ENCODE results near the gene CADPS. TPM values are rescaled to one million over a fixed set of nuclear protein-coding genes. Genes with fewer than 3 reads are reported as not detected.
A peak's percentile ranks its signal among the peaks of the same experiment; 100 is the strongest.

The CADPS gene
- total and polyA plus RNA-seq, 8 donors = 0.50 to 2.9 (median 2.2) TPM

DNA sequence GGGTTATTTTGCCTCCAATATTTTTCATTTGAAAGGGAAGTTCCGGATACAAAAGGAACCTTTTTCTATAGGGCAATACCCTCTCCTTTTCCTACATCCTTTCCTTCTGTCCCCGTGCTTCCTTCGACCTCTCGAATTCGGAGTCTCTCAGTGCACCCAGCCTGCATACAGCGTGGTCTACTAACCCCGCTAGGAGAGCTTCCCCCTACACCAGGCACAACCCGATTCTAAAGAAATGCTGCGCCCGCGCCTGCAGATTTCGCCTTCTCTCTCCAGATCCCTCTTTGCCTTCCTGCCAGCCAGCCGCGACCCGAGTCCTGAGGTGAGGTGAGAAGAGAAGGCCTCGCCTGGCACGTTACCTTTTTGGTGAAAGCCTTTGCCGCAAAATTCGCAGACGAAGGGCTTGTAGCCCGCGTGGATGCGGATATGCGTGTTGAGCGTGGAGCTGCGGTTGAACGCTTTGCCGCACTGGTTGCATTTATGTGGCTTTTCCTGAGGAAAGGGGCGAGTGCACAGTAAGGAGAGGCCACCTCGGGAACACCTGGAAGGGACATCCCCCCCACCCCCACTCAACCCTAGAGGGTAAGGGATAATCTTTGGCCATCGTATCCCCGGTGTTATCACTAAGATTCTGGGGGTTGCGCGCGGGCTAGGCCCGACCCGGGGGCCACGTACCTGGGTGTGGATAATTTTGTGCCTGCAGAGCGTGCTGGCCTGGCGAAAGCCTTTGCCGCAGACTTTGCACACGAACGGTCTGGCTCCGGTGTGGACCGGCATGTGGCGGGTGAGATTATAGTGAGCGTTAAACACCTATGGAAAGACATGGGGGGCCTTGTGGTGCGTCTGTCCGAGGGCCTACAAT is 504.1 kb downstream of the CADPS start:
- Histone ChIP-seq H3K4me3 (no peak overlapping the region), H3K27me3 (peaks cover 99 to 100% of the 10 kb centered on the region in 2 donors), H3K36me3 (no peaks in the 10 kb centered on the region), H3K4me1 (peaks cover 0 to 31% of the 10 kb centered on the region in 2 donors), H3K9me3 (no peaks in the 10 kb centered on the region), H3K27ac (no peak overlapping the region)
- TF ChIP-seq, protein P1, sequence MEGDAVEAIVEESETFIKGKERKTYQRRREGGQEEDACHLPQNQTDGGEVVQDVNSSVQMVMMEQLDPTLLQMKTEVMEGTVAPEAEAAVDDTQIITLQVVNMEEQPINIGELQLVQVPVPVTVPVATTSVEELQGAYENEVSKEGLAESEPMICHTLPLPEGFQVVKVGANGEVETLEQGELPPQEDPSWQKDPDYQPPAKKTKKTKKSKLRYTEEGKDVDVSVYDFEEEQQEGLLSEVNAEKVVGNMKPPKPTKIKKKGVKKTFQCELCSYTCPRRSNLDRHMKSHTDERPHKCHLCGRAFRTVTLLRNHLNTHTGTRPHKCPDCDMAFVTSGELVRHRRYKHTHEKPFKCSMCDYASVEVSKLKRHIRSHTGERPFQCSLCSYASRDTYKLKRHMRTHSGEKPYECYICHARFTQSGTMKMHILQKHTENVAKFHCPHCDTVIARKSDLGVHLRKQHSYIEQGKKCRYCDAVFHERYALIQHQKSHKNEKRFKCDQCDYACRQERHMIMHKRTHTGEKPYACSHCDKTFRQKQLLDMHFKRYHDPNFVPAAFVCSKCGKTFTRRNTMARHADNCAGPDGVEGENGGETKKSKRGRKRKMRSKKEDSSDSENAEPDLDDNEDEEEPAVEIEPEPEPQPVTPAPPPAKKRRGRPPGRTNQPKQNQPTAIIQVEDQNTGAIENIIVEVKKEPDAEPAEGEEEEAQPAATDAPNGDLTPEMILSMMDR (IDR thresholded peaks at IDR 0.05) = no peak
- ATAC-seq = no peak
- DNase-seq = peak in 1 of 4 donors; percentile 66
- intact Hi-C loops (cut with DNase I) = no loop called here

DNA sequence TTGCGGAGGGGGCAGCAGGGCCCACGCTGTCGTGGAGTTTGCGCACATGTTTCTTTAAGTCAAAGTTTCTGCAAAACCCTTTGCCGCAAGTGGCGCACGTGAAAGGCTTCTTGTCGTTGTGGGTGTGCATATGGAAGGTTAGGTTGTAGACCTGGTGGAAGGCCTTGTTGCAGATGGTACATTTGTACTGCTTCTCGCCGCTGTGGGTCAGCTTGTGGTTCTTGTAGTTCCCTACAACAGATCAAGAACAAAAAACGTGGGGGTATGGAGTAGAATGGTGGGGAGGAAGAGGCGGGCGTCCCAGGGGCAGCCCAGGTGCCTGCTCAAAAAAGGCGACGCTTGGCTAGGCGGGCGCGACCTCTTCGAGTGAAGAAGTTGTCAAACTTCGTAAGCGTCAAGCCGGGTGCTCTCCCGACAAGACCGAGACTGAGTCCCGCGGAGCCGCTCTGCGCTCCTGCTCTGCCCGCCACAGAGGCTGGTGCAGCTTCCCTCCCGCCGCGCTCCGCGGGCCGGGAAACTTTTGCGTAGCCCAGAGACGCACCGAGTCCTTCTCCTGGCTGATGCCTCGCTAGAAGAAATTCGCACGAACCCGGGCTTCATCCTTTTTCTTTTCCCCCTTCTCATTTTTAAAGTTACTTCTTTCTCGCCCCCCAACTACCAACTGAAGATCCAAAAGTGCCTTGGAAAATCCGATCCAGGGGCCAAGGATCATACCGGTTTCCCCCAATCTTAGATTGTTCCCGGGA is 504.9 kb downstream of the CADPS start:
- no peak overlapping the region for H3K27ac ChIP-seq
- H3K36me3 ChIP-seq = no peaks in the 10 kb centered on the region
- intact Hi-C loops (cut with DNase I) = no loop called here
- H3K9me3 ChIP-seq = no peaks in the 10 kb centered on the region
- TF ChIP-seq, protein P1 (IDR thresholded peaks at IDR 0.05) = no peak
- H3K27me3 ChIP-seq = peaks cover 99 to 100% of the 10 kb centered on the region in 2 donors
- DNase-seq = peak in 1 of 4 donors; percentile 76
- no peak for ATAC-seq
- peaks cover 0 to 31% of the 10 kb centered on the region in 2 donors for H3K4me1 ChIP-seq
- no peak overlapping the region for H3K4me3 ChIP-seq

DNA sequence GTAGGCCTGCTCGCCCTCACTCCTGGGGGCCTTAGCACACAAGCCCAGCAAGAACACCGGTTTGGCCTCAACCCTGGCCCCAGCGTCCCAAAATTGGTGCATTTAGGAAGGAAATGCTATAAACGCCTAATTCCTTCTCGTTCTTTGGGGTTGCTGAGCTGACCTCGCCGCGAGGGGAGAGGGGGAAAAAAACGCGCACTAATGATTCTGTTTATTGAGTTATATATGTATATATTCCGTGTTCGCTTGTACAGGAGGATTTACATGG is 505.8 kb downstream of the CADPS start:
- DNase-seq (peak in 1 of 4 donors; percentile 34), ATAC-seq (no peak)
- peaks cover 0 to 31% of the 10 kb centered on the region in 2 donors for H3K4me1 ChIP-seq
- TF ChIP-seq, protein P1 (IDR thresholded peaks at IDR 0.05) = no peak
- peaks cover 95 to 100% of the 10 kb centered on the region in 2 donors for H3K27me3 ChIP-seq
- H3K4me3 ChIP-seq = no peak overlapping the region
- intact Hi-C loops (cut with DNase I) = no loop called here
- no peak overlapping the region for H3K27ac ChIP-seq
- H3K36me3 ChIP-seq = no peaks in the 10 kb centered on the region
- H3K9me3 ChIP-seq = no peaks in the 10 kb centered on the region

DNA sequence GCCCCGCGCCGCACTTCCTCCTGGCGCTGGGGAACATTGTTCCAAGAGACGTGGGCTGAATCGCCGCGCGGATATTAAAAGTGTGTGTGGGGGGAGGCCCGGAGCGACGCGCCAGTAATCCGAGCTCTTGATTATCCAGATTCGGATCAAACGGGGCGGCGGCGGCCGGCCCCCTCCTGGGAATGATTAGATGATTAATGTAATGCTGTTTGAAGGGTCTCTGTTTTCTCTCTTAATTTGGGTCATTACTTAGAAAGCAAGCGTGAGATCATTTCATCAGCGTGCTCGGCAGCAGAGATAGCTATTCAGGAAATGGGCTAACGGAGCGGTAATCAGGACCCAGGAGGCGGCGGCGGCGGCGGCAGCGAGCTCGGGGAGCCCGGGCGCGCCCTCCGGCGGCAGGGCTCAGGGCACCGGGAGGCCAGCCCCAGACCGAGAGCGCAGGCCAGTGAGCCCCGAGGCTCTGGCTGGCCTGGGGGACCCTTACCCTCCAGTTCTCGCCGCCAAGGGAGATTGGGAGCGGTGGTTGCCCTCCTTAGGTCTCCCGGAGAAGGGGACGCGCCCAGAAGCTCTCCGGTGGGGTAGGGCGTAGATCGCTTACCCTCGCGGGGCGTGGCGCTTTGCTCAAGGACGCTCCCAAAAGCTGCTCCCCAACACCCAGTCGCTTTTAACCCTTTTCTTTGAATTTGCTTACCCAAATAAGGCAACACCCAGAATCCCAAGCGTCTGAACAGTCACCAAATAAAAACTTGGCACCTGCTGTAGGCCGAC is 506.3 kb downstream of the CADPS start:
- TF ChIP-seq, protein P1 (IDR thresholded peaks at IDR 0.05) = no peak
- no peak overlapping the region for H3K4me3 ChIP-seq
- DNase-seq = peak in 1 of 4 donors; percentile 74
- ATAC-seq = peak; percentile 66
- peaks cover 0 to 29% of the 10 kb centered on the region in 2 donors for H3K4me1 ChIP-seq
- intact Hi-C loops (cut with DNase I) = no loop called here
- H3K27ac ChIP-seq = no peak overlapping the region
- H3K27me3 ChIP-seq = peaks cover 89 to 96% of the 10 kb centered on the region in 2 donors
- no peaks in the 10 kb centered on the region for H3K36me3 ChIP-seq
- no peaks in the 10 kb centered on the region for H3K9me3 ChIP-seq

Measured in left lung (tissue), 10 donors.